ENCODE data around the gene PEF1. TPM values are rescaled to one million over a fixed set of nuclear protein-coding genes. Genes with fewer than 3 reads are reported as not detected.

The PEF1 gene
- total and polyA plus RNA-seq, 2 experiments from 2014 or later, result 70.7 to 85.5 TPM

DNA sequence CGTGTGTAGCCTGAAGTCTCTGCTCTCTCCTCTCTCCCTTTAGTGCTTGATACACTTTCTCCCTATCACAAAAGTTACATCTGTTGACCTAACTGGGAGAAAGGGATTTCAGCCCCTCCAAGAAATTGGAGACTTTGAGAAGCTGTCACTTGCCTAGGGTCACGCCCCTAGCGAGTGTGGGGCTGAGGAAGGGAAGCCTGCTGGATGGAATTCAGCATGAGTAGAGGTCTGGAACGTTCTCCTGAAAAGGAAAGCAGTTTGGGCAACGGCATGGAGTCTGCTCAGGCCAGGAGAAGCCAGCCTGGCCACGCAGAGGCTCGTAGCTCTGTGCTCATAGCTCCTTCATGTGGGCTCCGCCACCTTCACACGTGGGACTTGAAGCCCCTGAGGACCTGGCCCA lies 36.7 kb upstream of the PEF1 start:
- no peaks in the 10 kb centered on the region for H3K9me2 ChIP-seq (replicated peaks; ENCODE audit: insufficient read depth)
- H3K4me2 ChIP-seq, result no peak overlapping the region
- no peak overlapping the region for H3K27ac ChIP-seq
- no peaks in the 10 kb centered on the region for H3K27me3 ChIP-seq
- H3K4me1 ChIP-seq (ENCODE audit: insufficient read depth), result no peaks in the 10 kb centered on the region
- H3K4me3 ChIP-seq, result no peak overlapping the region
- H2AFZ ChIP-seq, result no peak overlapping the region
- TF ChIP-seq EZH2phosphoT487 (IDR thresholded peaks at IDR 0.05; ENCODE audit: low read depth, severe bottlenecking, unreplicated experiment), result no peak
- TF ChIP-seq, protein P1, sequence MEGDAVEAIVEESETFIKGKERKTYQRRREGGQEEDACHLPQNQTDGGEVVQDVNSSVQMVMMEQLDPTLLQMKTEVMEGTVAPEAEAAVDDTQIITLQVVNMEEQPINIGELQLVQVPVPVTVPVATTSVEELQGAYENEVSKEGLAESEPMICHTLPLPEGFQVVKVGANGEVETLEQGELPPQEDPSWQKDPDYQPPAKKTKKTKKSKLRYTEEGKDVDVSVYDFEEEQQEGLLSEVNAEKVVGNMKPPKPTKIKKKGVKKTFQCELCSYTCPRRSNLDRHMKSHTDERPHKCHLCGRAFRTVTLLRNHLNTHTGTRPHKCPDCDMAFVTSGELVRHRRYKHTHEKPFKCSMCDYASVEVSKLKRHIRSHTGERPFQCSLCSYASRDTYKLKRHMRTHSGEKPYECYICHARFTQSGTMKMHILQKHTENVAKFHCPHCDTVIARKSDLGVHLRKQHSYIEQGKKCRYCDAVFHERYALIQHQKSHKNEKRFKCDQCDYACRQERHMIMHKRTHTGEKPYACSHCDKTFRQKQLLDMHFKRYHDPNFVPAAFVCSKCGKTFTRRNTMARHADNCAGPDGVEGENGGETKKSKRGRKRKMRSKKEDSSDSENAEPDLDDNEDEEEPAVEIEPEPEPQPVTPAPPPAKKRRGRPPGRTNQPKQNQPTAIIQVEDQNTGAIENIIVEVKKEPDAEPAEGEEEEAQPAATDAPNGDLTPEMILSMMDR (IDR thresholded peaks at IDR 0.05; ENCODE audit: poor library complexity), result no peak
- no peak for TF ChIP-seq EZH2 (IDR thresholded peaks at IDR 0.05; ENCODE audit: borderline replicate concordance)
- H3K9me3 ChIP-seq (ENCODE audit: low read depth), result no peaks in the 10 kb centered on the region
- 64% methylated on average over 9 of the region's 9 CpGs for WGBS (ENCODE audit: low lambda C conversion rate, missing lambda C conversion rate)
- no peak for DNase-seq (ENCODE audit: low spot score)
- H4K20me1 ChIP-seq (ENCODE audit: insufficient read depth, poor library complexity, severe bottlenecking), result no peaks in the 10 kb centered on the region
- H3K79me2 ChIP-seq, result no peaks in the 10 kb centered on the region
- H3K36me3 ChIP-seq (replicated peaks; ENCODE audit: insufficient read depth, low read depth), result no peaks in the 10 kb centered on the region

DNA sequence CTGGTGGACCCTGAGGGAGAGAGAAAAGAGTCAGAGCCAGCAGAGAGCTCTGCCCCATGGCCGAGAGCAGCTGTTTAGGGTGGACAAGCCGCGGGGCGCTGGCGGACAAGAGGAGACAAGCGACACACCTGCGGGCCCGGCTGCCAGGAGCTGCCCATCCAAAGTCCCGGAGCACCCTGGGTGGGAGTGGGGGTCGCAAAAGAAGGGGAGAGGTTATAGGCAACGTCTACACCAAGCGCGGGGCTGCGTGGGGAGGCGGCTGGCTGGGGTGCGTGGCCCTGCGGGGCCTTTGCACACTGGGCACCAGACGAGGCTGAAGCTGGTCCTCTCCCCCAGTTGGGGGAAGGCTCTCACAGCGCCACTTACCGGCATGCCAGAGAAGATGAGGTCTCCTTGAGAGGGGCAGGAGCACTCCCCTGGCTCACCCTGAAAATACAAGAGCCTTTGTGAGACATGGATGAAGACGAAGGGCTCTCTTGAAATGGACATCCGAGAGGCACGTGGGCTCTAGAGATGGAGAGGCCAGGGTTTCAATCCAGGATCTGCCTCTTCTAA lies 35.1 kb upstream of the PEF1 start:
- no peak overlapping the region for H3K4me2 ChIP-seq
- no peaks in the 10 kb centered on the region for H3K9me2 ChIP-seq (replicated peaks; ENCODE audit: insufficient read depth)
- H3K4me1 ChIP-seq (ENCODE audit: insufficient read depth), result no peaks in the 10 kb centered on the region
- no peaks in the 10 kb centered on the region for H3K27me3 ChIP-seq
- H3K79me2 ChIP-seq, result no peaks in the 10 kb centered on the region
- H3K36me3 ChIP-seq (replicated peaks; ENCODE audit: insufficient read depth, low read depth), result no peaks in the 10 kb centered on the region
- WGBS (ENCODE audit: low lambda C conversion rate, missing lambda C conversion rate), result 93% methylated on average over 17 of the region's 23 CpGs
- no peak overlapping the region for H3K27ac ChIP-seq
- no peak overlapping the region for H3K4me3 ChIP-seq
- DNase-seq (ENCODE audit: low spot score), result no peak
- H2AFZ ChIP-seq, result no peak overlapping the region
- no peaks in the 10 kb centered on the region for H3K9me3 ChIP-seq (ENCODE audit: low read depth)
- no peak for TF ChIP-seq EZH2phosphoT487 (IDR thresholded peaks at IDR 0.05; ENCODE audit: low read depth, severe bottlenecking, unreplicated experiment)
- no peak for TF ChIP-seq EZH2 (IDR thresholded peaks at IDR 0.05; ENCODE audit: borderline replicate concordance)
- TF ChIP-seq, protein P1 (IDR thresholded peaks at IDR 0.05; ENCODE audit: poor library complexity), result no peak
- no peaks in the 10 kb centered on the region for H4K20me1 ChIP-seq (ENCODE audit: insufficient read depth, poor library complexity, severe bottlenecking)

DNA sequence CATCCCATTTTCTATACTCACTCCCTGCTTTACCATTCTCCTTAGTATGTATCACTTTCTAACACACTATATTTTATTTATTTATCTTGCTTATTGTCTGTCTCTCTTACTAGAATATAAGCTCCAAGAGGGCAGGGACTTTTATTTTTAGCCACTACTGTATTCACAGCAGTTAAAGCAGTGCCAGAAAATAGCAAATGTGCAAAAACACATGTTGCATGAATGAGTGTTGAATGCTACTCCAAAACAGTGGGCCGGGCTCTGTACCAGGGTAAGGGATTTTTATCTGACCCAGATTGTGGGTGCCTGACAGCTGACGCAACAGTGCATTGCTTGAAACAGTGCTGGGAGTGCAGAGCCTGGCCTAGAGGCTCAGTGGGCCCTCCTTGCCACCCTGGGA lies 34.4 kb upstream of the PEF1 start:
- Histone ChIP-seq H3K27ac (no peak overlapping the region), H3K4me3 (no peak overlapping the region), H2AFZ (no peak overlapping the region), H3K4me1 (ENCODE audit: insufficient read depth) (no peaks in the 10 kb centered on the region), H3K9me3 (ENCODE audit: low read depth) (no peaks in the 10 kb centered on the region), H3K4me2 (no peak overlapping the region), H4K20me1 (ENCODE audit: insufficient read depth, poor library complexity, severe bottlenecking) (no peaks in the 10 kb centered on the region), H3K9me2 (replicated peaks; ENCODE audit: insufficient read depth) (no peaks in the 10 kb centered on the region), H3K27me3 (no peaks in the 10 kb centered on the region), H3K36me3 (replicated peaks; ENCODE audit: insufficient read depth, low read depth) (no peaks in the 10 kb centered on the region), H3K79me2 (no peaks in the 10 kb centered on the region)
- 37% methylated on average over 2 of the region's 2 CpGs for WGBS (ENCODE audit: low lambda C conversion rate, missing lambda C conversion rate)
- no peak for TF ChIP-seq EZH2phosphoT487 (IDR thresholded peaks at IDR 0.05; ENCODE audit: low read depth, severe bottlenecking, unreplicated experiment)
- TF ChIP-seq, protein P1 (IDR thresholded peaks at IDR 0.05; ENCODE audit: poor library complexity), result no peak
- no peak for TF ChIP-seq EZH2 (IDR thresholded peaks at IDR 0.05; ENCODE audit: borderline replicate concordance)
- no peak for DNase-seq (ENCODE audit: low spot score)
